CD4-positive, alpha-beta T cell treated with Interleukin-2 at 100 ng/mL for 4 hours (primary cell): ENCODE results near the gene RANBP10.
A peak's percentile ranks its signal among the peaks of the same experiment; 100 is the strongest.
"Not testable (repeated sequence)": the region's sequence is repeated elsewhere in the genome, so short reads cannot be mapped to it uniquely, and the experiment has no call there.

Source experiments
- DNase-seq: peaks from one replicate; pipeline ENCODE4 v3.0.0-alpha.2; 2020; ENCODE audit warnings: low spot score

The RANBP10 gene

GRCh38 chr16:67713647-67714273, 92.6 kb downstream of the RANBP10 start:
- no peak for DNase-seq

- DNase-seq, result no peak
These were observed 95.8 kb downstream of the RANBP10 start for GRCh38 chr16:67710607-67711006.

GRCh38 chr16:67709050-67709449, 97.3 kb downstream of the RANBP10 start:
- no peak for DNase-seq

- no peak for DNase-seq
These were observed 98.0 kb downstream of the RANBP10 start for GRCh38 chr16:67708368-67708771.

- DNase-seq, result no peak
These were observed 98.6 kb downstream of the RANBP10 start for GRCh38 chr16:67707790-67708189.

- no peak for DNase-seq
These were observed 99.2 kb downstream of the RANBP10 start for GRCh38 chr16:67707210-67707609.

GRCh38 chr16:67704110-67704509, 102.2 kb downstream of the RANBP10 start:
- DNase-seq, result no peak

- DNase-seq, result peak; percentile 6
These were observed 102.7 kb downstream of the RANBP10 start for GRCh38 chr16:67703626-67704025.

- no peak for DNase-seq
These were observed 104.2 kb downstream of the RANBP10 start for GRCh38 chr16:67702130-67702529.

- DNase-seq, result no peak
These were observed 104.9 kb downstream of the RANBP10 start for GRCh38 chr16:67701420-67701819.

- DNase-seq, result no peak
These were observed 107.1 kb downstream of the RANBP10 start for GRCh38 chr16:67699265-67699664.

- no peak for DNase-seq
These were observed 108.8 kb downstream of the RANBP10 start for GRCh38 chr16:67697422-67698185.

- DNase-seq, result no peak
These were observed 111.7 kb downstream of the RANBP10 start for GRCh38 chr16:67694611-67695010.

- not testable (repeated sequence) for DNase-seq
These were observed 112.7 kb downstream of the RANBP10 start for GRCh38 chr16:67693517-67694285.

GRCh38 chr16:67685388-67686112, 120.8 kb downstream of the RANBP10 start:
- DNase-seq, result no peak

GRCh38 chr16:67683767-67684166, 122.6 kb downstream of the RANBP10 start:
- DNase-seq, result no peak

- DNase-seq, result no peak
These were observed 126.1 kb downstream of the RANBP10 start for GRCh38 chr16:67679935-67680897.

- no peak for DNase-seq
These were observed 127.9 kb downstream of the RANBP10 start for GRCh38 chr16:67678354-67679023.

- DNase-seq, result no peak
These were observed 128.6 kb downstream of the RANBP10 start for GRCh38 chr16:67677712-67678111.

GRCh38 chr16:67676939-67677338, 129.4 kb downstream of the RANBP10 start:
- no peak for DNase-seq
